DMS 273 (cell line): ENCODE results near the gene TNFRSF14.

Source experiments
- DNase-seq: peaks from one replicate; lab custom pipeline; 2025; ENCODE audit not compliant: unreplicated experiment; lab: John Stamatoyannopoulos, UW

The TNFRSF14 gene

DNA sequence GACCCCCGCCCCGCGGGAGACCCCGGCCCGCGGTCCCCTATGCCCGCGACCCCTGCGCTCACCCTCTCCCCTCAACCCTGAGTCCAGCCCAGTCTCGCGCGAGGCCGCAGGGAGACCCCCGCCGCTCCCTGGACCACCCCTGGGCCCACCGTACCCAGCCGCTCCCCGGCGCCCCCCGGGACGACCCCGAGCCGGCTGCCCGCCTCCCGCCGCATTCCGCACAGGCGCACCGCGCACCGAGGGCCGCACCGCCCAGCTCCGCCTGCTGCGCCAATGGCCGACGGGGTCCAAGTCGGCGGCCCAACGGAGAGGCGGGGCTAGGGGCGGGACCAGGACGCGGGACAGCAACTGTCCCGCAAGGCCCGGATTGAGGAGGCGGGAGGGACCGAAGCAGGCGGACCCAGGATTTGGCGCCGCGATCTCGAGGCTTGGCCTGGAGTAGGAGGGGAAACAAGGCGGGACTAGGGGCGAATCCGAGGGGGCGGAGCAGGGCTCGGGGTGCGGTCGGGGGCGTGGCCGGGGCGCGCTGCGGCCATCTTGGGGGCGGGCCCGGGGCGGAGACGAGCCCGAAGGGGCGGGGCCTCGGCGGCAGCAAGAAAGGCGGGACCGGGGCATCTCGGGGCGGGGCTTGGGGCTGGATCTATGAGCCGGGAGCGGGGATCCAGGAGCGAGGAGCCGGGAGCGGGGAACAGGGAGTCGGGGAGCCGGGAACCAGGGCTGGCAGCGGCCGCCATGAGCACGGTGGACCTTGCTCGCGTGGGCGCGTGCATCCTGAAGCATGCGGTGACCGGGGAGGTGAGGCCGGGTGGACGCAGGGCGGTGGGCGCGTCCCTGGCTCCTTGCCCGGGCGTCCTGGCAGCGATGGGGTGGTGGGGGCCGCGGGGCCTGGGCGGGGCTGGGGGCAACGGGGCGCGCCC is 30.2 kb downstream of the TNFRSF14 start, which contains the start of gene PRXL2B:
Gene PRXL2B (plus strand): TSS at position 624 of the 917 bp plus-strand sequence. CDS start 109 bp downstream, at position 733.
- peak; percentile 99 for DNase-seq

DNA sequence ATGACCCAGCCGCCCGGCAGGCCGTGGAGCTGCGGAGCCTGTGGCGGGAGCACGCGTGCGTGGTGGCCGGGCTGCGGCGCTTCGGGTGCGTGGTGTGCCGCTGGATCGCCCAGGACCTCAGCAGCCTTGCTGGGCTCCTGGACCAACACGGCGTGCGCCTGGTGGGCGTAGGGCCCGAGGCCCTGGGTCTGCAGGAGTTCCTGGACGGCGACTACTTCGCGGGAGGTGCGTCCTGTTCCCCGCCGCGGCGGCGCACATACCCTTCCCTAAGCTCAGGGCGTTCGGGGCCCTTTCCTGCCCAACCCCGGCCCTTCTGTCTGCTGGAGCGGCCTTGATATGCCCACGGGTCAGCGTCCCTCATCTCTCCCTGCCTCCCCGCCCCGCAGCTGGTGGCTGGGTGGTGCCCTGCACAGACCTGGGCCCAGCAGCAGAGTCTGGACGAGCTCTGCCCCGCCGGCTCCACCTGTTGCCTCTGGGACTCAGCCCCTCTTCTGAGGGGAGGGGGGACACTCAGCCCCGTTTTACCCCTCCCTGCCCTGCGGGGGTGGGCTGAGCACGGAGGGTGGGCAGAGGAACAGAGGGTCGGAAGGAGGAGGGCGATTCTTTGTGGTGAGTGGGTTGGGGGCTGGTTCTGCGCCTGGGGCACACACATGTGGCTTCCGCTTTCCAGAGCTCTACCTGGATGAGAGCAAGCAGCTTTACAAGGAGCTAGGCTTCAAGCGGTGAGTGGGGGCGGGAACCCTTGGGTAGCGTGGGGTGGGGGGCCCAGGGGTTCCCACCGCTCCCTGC is 31.1 kb downstream of the TNFRSF14 start:
- DNase-seq: peak; percentile 64

DNA sequence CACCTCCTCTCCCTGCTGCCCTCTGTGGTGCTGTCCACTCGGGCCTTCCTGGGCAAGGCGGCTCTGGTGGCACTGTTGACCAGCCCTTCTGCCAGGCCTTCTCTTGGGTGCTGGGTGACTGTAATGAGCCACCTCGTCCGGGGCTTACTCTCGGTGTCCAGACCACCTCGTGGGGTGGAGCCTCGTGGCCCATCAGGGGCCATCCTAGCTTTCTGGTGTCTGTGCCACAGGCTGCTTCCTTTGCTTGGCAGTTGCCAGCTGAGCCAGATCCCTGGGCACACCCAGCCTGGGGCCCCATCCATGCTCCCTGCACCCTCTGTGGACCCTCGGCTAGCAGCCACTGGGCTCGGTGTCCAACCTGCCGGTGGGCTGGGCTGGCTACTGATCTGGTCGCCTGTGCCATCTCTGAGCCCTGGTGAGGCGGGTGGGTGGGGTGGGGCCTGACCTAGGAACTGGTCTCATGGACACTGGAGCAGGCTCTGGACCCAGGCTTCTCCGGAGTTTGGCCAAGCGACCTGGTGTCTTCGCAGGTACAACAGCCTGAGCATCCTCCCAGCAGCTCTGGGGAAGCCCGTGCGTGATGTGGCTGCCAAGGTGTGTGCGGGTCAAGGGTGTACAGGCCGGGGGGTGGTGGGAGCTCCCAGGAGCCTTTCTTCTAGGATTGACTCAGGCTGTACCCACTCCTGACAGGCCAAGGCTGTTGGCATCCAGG is 31.8 kb downstream of the TNFRSF14 start:
- DNase-seq: no peak

DNA sequence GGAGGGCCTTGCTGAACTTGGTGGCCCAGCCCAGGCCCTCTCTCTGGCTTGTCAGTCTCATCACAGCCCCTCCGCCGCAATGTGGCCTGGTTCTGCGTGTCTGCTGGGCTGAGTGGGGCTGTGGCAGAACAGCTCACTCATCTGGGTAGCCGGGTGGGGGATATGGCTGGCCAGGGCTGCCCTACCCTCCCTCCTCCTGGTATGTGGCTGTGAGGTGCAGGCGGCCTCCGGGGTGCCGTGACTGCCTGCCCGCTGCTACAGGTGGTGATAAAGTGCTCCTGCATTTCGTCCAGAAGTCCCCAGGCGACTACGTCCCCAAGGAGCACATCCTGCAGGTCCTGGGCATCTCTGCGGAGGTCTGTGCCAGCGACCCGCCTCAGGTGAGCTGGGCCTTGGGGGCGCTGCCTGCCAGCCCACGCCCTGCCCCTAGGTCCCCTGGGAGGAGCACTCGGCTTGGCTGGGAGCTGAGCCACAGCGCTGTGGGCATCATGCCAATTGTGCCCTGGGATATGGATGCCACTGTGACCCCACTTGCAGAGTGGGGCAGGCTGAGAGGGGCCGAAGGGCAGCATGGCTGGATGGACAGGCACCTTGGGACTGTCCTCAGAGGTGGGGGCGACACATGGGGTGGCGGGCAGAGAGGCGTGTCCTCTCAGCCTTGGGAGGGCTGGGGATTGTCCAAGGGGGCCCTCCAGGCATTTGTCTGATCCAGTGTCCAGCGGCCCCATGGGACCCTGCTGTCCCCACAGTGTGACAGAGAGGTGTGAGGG is 32.7 kb downstream of the TNFRSF14 start:
- DNase-seq: no peak

DNA sequence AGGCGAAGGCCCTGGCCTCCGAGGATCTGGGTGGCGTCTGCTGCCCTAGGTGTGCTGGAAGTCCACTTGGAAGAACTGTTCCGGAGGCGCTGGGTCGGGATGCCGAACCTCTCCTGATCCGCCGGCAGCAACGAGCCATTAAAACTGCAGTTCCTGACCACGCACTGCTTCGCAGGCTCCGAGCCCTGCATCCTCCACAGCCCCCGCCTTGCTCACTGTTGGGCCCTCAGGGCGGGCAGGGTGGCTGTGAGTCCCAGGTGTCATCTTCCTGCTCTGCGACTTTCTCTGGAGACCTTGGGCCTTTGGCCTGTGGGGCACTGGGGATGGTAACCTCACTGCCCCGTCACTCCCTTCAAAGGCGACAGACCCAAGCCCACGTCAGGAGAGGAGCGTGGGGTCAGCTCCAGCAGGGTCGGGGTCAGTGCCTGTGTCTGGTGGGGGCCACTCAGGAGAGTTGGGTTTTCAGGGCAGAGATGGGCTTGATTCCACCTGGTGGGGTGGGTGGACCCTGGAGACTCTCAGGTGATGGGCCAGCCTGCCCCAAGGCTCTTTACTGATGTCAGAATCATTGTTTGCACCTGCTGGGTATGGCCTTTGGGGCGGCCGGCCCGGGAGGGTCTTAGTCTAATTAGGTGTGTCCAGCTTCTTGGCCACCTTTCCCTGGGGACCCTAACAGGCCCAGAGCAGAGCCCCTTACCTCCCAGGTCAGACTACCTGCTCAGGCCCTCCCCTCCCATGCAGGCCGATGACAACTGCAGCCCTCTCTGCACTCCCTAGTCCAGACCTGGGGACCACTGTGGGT is 33.5 kb downstream of the TNFRSF14 start:
- DNase-seq: no peak

GRCh38 chr1:2590233-2591141 is 34.3 kb downstream of the TNFRSF14 start:
- DNase-seq: no peak

DNA sequence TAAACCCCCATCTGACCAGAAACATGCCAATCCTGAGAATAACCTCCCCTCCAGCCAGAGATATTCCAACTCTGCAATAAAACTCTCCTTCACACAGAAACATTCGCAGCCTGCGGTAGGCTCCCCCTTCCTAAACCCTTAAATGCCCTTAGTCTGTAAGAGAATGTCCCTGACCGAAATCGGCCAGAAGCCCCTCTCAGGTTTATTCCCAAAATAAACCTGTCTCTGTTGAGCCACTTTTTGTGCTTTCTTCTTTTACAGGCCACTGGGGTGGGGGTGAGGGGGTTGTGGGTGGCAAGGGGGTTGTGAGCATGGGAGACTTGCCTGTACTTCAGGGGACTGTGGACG is 35.0 kb downstream of the TNFRSF14 start:
- no peak for DNase-seq

DNA sequence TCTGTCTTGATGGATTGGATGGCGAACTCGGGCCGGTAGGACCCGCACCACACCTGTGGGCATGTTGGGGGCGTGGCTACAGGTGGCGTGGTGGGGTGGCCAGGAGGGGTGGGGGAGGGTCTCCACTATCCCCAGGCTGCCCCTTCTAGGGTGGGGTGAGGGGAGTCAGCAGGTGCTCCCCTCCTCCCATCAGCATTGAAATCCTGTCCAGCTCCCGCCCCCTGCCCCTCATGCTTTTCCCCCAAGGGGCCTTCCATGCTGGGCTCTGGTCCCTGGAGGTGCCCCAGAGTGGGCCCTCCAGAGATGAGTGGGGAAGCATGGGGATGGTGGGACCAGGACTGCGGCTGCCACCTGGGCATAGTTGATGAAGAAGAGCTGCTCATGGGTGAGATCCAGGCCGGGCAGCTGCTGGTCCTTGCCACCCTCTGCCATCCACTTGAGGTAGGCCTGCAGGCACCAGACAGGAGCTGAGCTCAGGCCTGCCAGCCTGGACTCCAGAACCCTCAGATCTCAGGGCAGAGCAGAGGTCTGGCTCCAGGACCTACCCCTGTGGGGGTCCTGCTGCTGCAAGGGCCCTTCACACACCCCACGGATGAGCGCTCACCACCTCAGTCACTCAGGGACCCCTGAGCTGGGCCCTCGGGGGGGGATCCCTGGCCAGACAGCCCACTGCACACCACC is 35.5 kb downstream of the TNFRSF14 start:
- DNase-seq: no peak

GRCh38 chr1:2592672-2593071 is 36.5 kb downstream of the TNFRSF14 start:
- no peak for DNase-seq

DNA sequence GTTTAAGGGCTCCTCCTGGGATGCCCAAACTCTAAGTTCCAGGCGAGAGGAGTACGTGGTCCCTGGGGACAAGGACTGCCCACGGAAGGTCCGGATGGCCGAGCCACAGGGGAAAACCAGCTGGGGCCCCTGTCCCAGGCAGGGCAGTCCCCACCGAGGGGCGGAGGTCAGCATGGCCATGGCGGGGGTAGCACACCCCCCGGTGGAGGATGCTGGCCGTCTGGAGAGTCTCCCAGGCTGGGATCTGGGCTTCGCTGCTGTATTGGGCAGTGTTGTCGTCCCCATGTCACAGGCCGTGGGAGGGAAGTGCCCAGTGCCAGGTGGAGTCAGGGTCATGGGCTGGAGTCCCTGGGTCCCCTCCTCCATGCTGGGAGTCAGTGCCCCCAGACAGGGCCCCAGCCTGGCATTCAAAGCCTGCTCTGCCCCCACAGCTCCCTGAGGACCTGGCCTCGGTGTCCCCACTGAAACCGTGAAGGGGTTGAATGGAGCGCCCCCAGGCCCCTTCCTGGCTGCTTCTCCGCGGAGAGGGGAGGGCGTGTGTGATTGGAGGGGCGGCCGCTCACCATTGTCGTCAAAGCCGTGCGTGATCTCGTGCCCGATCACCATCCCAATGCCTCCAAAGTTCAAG is 37.2 kb downstream of the TNFRSF14 start:
- DNase-seq: no peak

DNA sequence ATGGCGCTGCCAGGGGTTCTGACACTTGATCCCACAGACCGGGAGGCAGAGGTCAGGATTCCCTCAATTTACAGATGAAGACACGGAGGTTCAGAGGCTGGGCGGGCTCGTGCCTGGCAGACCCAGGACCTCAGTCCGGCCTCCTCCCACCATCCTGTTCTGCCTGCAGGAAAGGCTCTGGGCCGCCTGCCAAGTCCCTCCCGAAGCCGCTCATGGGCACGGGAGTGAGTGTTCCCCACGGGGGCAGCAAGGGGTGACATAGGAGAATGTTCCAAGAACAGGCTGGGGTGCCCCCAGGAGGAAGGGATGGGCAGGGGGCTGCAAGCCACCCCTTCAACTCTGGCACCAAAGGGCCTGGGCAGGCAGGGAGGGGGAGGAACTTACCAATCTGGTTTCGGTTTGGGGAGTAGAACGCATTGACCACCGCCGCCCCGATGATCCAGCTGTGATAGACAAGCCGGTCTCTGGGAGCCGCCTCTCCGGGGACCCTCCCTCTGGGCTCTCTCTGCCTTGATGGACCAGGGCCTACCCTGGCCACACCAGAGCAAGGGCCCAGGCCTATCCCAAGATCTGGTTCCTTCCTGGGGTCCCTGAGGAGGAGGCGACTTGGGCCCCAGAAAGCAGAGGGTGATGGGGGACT is 38.0 kb downstream of the TNFRSF14 start:
- peak; percentile 61 for DNase-seq

DNA sequence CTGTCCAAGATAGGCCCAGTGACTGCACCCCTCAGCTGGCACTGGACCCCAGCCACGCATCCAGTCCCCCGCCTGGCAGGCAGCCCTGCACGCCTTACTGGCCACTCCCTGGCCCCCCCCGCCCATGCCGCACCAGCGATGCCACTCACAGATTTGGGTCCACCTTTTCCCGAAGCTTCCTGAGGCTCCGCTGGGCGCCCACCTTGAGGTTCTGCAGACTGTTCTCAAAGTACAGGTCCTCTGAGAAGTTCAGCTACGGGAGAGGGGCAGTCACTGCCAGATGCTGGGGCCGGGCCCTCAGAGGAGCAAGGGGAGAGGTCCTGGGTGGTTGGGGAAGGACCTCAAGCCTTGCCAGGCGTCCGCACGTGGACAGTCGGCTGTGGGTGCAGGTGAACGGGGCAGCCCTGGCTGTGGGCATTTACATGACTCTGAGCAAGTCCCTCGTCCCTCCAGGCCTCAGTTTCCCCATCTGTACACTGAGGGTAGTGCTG is 38.5 kb downstream of the TNFRSF14 start:
- DNase-seq: no peak

DNA sequence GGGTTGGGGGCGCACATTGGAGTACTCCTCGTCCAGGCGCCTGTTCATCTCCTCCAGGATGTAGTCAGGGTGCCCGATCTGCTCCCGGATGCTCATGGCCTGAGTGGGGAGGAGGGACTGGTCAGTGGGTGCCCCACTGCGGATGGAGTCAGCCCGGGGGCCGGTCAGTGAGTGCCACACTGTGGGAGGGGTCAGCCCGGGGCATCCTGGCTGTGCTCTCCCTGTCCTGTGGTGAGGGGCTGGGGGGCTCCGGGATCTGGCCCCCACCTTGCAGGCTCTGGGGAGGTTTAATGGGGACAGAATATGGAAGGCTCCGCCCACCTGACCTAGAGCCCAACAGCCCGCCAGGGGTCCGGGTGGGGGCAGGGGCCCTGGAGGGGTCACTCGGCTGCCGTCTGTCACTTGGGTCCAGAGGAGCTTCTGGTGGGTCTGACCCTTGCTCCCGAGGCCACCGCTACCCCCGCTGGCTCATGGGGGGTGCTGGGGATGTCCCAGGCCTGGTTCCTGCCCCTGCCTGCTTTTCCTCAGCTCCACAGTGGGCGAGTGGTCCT is 39.2 kb downstream of the TNFRSF14 start:
- DNase-seq: no peak

GRCh38 chr1:2595812-2596529 is 39.8 kb downstream of the TNFRSF14 start:
- no peak for DNase-seq

DNA sequence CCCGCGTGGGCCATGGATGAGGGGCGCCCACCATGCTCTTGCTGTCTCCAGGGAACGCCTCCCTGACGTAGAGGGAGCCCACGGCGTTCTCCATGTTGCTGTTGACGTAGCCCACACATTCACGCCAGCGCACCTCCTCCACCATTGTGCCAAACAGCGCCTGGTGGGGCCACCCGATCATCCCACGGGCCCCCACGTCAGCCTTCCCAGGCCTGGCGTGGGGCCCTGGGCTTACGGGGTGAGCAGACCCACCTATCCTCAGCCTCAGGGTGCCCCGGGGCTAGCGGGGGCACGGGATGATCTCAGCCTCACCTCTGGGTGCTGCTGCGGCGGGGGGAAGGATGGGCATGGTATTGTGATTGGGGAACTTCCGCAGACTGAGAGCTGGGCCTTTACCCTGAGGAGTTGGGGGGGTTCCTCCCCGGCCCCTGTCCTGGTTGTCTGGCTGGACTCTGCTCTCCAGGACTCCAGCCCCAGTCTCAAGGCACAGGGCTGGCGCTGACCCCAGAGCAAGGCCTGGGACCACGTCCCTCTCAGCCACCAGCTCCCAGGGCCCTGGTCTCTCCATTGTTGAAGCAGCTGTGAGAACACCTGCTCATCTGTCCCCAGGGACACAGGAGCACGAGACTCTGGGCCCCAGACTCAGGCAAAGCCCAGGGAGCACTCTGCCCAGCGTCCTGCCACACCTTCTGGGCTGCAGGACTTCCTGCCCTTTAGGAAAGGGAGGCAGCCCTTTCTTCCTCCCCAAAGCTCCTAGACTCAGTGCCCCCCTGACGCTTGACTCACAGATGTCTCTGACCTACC is 40.6 kb downstream of the TNFRSF14 start:
- DNase-seq: peak; percentile 41
